ENCODE measurements around the gene ZBTB43.
"Not testable (repeated sequence)": the region's sequence is repeated elsewhere in the genome, so short reads cannot be mapped to it uniquely, and the experiment has no call there.

The ZBTB43 gene

DNA sequence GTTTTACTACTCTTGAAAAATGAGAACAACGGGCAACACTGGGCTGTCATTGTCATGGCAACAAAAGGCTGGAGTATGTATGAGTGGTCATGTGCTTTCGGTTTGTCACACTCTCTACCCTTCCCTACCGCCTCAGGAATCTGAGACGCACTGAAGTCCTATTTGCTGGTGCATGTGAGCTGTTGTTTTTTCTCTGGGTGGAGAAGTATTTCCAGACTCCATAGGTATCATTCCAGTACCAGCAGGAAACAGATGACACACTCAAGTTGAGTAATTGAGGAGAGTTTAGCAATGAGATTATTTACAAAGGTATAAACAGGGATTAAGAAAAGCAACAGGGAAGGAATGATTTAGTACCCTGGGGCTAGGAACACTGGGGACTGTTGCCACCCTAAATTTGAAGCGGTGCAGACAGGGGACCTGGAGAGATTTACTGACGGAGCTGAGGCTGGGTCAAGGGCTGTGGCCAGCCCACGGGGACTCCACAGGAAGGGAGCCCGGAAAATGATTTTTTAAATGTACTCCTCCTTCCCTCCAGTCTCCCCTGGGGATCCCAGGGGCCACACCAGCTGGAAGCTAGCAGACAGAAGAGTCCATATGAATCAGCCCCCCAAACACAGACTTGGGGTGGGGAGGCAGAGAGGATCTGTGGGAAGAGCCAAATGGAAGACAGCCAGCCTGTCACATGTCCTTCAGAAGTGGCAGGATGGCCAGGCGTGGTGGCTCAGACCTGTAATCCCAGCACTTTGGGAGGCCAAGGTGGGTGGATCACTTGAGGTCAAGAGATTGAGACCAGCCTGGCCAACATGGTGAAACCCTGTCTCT lies 13.2 kb upstream of the ZBTB43 start:
- no peak for DNase-seq (ENCODE audit: low read depth)

DNA sequence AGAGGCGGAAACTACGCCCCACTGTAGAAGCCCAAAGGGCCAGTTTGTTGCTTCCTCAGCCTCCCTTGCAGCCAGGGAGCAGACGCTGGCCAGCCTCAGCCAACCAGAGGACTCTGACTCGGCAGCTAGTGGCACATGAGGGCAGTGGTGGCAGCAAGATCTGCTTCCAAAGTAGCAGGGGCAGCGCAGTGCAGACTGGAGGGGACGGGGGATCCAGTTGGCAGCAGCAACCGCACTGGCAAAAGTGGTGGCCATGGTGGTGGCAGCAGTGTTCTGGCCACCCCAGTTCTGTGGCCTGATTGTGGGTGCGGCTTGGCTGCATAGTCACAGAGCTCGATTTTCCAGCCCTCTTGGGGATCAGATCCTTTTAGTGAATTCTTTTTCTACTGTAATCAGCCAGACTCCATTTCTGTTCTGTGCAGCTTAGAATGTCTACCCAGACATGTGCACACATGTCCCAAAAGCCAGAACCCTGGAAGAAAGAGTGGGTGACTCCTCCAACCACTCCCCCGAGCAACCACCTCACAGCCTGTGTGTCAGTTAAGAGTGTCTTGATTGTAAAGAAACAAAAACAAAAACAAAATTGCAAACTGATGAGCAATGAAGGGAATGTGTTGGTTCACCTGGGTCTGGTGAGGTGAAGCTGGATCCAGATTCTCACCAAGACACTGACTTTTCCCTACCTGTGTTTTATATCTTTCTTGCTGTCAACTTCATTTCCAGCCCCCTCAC lies 11.0 kb upstream of the ZBTB43 start:
- no peak for DNase-seq (ENCODE audit: low read depth)

DNA sequence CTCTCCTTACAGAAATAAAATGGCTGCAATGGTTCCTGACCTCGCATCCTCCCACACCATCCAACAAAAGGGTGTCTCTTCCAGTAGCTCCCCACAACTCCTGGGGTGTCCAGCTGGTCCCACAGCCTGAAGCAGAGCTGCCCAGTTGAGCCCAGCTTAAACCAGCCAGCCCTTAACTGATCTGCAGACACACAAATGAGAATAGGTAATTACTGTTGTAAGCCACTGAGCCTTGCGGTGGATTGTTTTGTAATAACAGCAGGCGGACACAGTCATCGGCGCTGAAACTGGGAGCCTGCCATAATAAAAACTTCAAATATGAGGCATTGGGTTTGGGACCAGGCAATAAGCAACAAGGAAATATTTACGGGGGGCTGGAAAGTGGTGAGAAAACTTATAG lies 10.4 kb upstream of the ZBTB43 start:
- DNase-seq (ENCODE audit: low read depth): no peak

DNA sequence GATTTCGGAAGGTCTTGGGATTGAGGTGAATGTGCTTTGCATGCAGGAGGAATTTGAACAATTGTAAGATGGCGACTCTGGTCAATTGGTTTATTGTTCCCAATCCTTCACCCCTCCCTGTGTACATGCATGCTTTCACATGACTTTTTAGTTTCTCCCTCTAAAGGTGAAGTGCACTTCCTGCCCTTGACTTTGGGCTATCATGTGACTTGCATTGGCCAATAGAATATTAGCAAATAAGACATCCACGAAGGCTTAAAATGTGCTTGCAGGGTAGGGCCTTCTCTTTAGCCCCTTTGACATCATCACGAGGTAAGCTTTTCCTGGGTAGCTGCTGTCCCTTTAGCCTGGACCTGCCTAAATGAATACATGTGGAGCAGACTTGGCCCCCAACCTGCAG lies 8.1 kb upstream of the ZBTB43 start:
- DNase-seq (ENCODE audit: low read depth): no peak

DNA sequence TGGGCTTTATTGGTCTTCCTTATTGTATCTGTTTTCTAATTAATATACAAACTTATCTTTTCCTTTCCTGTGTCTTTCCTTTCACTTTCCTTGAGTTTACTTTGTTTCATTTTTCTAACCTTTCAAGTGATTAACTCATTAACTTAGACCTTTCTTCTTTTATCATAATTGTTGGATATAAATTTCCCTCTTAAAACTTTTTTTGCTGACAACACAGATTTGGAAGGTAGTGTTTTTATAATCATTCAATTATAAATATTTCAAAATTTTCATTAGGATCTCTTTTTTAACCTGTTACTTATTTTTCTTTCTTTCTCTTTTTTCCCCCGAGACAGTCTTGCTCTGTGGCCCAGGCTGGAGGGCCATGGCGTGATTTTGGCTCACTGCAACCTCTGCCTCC lies 6.9 kb upstream of the ZBTB43 start:
- no peak for DNase-seq (ENCODE audit: low read depth)

DNA sequence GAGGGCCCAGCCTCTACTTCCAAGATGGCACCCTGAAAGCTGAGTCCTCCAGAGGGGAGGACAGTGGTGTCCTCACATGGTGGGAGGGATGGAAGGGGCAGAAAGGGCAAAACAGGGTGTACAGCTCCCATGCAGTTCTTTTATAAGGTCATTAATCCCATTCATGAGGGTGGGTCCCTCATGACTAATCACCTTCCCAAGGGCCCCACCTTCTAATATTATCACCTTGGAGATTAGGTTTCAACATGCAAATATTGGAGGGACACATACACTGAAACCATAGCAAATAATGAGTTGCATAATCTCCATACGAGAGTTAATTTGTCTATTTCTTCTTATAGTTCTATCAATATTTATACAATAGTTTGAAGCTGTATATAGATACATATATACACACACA lies 5.8 kb upstream of the ZBTB43 start:
- DNase-seq (ENCODE audit: low read depth): no peak

DNA sequence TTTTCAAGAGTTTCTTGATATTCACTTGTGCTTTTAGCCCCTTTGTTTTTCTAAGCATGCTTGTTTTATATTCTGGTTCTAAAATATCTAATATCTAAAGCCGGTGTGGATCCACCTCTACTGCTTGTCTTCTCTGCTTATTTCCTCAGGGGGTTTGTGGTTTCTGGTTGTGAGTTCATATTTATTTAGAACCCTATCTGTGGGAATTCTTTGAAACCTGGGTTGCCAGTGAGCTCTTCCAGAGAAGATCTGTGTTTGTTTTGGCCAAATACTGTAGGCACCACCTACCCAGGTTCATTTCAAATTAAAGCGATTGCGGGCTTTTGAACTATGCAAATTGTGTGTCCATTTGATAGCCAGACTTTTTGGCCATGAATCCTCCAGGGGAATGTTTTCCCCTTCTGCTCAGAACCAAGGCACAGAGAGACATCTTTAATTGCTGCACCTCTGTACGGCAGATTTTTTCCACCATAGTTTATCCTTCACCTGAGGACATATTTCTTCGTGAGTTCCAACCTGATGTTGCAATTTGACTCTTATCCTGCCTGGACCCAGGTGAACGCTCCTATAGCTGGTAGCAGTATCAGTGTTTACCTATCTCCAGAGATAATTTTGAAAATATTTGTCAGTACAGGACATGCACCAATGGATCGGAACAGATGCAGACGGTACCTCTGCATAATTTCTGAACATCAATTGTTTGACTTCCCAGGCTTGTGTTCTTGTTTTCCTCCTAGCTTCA lies 2.4 kb upstream of the ZBTB43 start:
- DNase-seq (ENCODE audit: low read depth): no peak

DNA sequence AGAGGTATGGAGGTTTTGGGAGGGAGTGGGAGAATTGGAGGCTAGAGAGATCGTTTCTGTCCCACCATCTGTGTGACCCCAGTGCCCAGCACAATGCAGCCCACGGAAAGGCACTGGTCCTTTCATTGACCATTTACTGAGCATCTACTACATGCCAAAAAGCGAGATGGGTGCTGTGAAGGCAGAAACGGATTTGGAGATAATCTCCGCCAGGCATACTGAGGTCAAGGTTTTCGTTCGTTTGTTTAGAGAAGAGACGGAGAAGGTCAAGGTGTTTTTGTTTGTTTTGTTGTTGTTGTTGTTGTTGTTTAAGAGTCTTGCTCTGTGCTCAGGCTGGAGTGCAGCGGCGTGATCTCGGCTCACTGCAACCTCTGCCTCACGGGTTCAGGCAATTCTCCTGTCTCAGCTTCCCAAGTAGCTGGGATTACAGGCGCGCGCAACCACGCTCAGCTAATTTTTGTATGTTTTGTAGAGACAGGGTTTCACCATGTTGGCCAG lies 593 bp upstream of the ZBTB43 start:
- DNase-seq (ENCODE audit: low read depth): no peak

DNA sequence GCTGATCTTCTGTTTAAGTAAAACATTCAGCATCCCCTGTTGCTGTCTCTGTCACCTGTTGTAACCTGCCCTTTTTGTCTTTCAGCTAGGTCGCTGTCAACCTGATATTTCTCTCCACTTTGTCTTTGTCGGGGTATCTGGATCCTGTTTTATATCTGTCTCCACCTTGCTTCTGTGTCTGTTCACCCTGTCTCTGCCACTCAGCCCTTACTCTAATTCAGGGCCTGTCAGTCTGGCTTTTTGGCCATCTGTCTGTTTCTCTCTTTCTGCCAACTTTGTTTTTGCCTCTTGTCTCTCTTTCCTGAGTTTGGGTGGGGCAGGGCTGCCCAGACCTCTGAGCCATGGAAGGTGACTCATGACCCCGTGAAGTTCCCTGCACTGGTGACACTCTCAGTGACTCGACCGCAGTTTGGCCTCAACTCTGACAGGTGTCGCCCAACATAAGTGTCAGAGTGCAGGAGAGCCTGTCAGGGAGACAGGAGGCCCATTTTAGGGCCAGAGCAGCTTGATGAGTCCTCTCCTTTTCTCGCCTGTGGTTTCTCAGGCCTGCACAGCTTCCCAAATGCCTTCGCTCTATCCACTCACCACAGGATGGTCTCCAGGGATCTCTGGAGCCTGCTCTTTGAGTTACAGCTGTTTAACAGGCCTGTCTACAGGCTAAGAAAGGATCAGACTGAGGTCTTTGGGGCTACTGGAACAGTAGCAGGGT lies 868 bp downstream of the ZBTB43 start:
- DNase-seq (ENCODE audit: low read depth): peak; percentile 77

DNA sequence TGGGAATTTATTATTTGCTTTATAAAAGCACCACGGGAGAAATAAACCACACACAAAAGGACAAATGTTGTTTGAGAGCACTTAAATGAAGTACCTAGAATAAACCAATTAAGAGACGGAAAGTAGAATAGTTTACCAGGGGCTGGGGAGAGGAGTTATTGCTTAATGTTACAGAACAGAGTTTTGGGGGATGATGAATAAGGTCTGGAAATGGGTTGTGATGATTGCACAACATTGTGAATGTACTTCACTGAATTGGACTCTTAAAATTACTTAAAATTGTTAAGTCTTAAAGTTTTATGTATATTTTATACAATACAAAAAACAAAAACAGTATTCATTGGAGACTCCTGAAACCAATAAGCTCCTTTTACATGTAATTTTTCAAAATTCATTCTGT lies 1.5 kb downstream of the ZBTB43 start:
- DNase-seq (ENCODE audit: low read depth): no peak

DNA sequence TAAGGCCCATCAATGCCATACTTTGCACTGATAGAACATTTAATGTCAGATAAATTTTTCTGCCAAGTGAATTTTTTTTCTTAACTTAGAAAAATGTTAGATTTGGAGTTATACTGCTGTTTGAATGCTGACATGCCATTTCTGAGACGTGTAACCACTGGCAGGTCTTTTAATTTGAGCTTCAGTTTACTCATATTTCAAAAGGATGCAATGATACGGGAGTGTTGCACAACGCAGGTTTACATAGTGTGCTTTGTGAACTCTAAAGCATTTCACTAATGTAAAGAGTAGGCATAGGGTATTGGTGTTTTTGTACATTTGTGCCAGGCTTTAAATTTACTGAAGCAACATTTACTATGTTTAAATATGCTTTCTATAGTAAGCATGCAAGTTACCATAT lies 4.2 kb downstream of the ZBTB43 start:
- no peak for DNase-seq (ENCODE audit: low read depth)

DNA sequence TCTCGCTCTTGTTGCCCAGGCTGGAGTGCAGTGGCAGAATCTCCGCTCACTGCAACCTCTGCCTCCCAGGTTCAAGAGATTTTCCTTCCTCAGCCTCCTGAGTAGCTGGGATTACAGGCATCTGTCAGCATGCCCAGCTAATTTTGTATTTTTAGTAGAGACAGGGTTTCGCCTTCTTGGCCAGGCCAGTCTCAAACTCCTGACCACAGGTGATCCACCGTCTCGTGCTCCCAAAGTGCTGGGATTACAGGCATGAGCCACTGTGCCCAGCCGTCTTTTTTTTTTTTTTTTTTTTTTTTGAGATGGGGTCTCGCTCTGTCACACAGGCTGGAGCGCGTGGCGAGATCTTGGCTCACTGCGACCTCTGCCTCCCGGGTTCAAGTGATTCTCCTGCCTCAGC lies 5.4 kb downstream of the ZBTB43 start:
- not testable (repeated sequence) for DNase-seq (ENCODE audit: low read depth)

DNA sequence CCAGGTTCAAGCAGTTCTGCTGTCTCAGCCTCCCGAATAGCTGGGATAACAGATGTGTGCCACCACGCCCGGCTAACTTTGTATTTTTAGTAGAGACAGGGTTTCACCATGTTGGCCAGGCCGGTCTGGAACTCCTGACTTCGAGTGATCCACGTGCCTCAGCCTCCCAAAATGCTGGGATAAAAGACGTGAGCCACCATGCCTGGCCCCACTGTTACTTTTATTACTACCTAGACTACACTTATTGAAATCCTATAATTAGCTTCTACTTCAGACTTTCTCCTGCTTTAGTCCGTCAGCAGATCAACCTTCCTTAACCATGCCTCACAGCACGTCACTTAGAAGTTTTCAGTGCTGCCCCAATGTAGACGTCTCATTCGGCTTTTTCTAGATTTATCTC lies 8.2 kb downstream of the ZBTB43 start:
- no peak for DNase-seq (ENCODE audit: low read depth)

DNA sequence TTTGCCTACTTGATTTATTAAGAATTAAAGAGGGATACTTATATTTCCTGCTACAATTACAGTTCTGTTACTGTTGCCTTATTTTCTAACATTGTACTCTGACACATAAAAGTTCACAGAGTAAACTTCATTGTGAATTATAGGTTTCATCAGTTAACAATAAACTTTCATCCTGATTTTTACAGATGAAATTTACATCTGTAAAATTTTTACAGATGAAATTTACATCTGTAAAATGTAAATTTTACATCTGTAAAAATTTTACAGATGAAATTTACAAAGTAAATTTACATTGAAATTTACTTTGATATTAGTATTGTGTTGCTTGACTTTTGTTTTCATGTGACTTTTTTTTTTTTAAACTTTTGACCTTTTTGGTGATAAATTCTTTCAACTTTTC lies 9.3 kb downstream of the ZBTB43 start:
- DNase-seq (ENCODE audit: low read depth): no peak

DNA sequence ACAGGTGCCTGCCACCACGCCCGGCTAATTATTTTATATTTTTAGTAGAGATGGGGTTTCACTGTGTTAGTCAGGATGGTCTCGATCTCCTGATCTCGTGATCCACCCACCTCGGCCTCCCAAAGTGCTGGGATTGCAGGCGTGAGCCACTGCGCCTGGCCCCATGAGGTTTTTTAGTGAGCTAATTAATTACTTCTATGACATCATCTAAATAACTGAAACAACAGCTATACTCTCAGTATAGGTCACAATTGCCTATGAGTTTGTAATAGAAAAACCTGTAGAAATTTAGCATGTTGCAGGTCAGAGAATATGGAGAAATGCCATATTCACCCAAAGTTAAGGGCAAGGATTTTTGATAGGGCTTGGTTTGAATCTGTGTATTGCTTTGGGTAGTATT lies 12.8 kb downstream of the ZBTB43 start:
- not testable (repeated sequence) for DNase-seq (ENCODE audit: low read depth)

DNA sequence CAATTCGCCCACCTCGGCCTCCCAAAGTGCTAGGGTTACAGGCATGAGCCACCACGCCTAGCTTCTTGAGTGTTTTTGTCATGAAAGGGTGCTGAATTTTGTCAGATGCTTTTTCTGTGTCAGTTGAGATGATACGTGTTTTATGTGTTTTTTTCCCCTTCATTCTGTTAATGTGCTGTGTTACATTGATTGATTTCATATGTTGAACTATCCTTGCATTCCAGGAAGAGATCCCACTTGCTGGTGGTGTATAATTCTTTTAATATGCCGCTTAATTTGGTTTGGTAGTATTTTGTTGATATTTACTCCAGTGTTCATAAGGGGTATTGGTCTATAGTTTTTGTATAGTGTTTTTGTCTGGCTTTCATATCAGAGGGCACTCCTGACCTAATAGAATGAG lies 13.6 kb downstream of the ZBTB43 start:
- no peak for DNase-seq (ENCODE audit: low read depth)

DNA sequence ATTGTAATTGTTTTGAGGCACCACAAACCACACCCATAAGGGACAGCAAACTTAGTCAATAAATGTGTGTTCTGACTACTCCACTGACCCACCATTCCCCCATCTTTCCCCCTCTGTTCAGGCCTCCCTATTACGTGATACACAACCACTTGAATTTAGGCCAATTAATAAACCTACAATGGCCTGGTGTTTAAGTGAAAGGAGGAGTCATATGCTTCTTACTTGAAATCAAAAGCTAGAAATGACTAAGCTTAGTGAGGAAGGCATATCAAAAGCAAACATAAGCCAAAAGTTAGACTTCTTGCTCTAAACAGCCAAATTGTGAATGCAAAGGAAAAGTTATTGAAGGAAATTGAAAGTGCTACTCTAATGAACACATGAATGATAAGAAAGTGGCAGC lies 14.6 kb downstream of the ZBTB43 start:
- no peak for DNase-seq (ENCODE audit: low read depth)

DNA sequence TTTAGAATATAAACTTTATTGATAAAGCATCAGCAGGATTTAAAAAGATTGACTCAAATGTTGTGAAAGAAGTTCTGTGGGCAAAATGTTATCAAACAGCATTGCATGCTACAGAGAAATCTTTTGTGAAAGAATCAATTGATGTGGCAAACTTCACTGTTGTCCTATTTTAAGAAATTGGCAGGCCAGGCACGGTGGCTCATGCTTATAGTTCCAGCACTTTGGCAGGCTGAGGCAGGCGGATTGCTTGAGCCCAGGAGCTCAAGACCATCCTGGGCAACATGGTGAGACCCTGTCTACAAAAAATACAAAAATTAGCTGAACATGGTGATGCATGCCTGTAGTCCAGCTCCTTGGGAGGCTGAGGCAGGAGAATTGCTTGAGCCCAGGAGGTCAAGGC lies 17.4 kb downstream of the ZBTB43 start:
- no peak for DNase-seq (ENCODE audit: low read depth)

DNA sequence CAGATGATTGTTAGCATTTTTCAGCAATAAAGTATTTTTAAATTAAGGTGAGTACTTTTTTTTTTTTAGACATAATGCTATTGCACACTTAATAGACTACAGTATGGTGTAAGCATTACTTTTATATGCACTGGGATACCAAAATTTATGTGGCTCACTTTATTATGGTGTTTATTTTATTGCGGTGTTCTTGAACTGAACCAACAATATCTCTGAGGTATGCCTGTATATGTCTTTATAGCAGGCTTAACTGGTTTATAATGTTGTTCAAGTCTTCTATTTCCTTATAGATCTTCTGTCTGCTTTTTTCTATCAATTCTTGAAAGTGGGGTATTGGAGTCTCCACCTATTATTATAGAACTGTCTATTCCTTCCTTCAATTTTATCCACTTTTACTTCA lies 18.0 kb downstream of the ZBTB43 start:
- no peak for DNase-seq (ENCODE audit: low read depth)

DNA sequence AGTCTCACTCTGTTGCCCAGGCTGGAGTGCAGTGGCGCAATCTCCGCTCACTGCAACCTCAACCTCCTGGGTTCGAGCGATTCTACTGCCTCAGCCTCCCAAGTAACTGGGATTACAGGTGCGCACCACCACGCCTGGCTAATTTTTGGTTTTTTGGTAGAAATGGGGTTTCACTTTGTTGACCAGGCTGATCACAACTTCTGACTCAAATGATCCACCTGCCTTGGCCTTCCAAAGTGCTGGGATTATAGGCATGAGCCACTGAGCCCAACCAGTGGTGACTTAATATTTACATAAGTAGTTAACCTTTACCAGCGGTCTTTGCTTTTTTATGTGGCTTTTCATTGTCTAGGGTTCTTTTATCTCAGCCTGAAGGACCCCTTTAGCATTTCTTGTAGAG lies 19.2 kb downstream of the ZBTB43 start:
- DNase-seq (ENCODE audit: low read depth): not testable (repeated sequence)

DNA sequence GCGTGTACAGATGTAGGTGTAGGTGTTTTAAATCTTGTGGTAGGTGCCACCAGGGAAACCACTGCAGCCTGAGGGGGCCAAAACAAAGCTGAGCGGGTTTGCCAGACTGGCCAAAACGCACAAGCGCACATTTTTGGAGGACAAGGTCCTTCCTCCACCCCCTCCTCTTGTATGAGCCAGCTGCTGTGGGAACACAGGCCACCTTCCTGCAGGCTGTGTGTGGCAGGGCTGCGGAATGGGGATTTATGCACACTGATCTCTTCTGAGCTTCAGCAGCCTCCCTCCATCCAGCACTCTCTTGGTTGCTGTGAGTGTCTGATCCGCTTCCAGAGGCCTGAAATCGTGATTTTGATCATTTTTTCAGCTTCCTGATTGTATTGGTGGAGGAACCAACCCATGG lies 22.4 kb downstream of the ZBTB43 start:
- DNase-seq (ENCODE audit: low read depth): no peak

DNA sequence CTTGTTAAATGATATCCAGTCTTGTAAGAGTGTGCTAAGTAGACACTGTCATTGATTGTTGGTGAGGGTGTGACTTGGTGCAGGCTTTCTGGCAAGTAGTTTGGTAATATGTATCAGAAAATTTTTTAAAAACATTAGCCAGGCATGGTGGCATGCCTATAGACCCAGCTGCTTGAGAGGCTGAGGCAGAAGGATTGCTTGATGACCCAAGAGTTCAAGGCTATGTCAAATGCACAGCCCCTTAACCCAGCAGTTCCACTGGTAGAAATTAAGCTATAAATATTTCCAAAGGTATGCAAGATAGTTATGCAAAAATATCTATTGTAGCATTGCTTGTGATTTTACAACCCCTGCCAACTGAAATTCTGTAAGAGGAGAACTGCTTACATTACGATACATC lies 24.2 kb downstream of the ZBTB43 start:
- DNase-seq (ENCODE audit: low read depth): no peak

Data from activated T-cell treated with anti-CD3 and anti-CD28 coated beads for 48 hours (primary cell).